Cardiac fibroblast (primary cell): ENCODE results near the gene CYB5D1.

Experiments used
- DNase-seq, 2 donors: peaks; one replicate each; pipeline versions ENCODE4 v3.0.0 to v3.0.0-alpha.2; 2010; ENCODE audit warnings: low read depth in 2 of 2
- H3K4me3 ChIP-seq, 2 donors: replicated peaks in 1 of 2; 1 replicate in 1 of 2; 2 replicates in 1 of 2; pipeline ENCODE4 v1.5.1; 2011; ENCODE audit warnings: low read depth in 2 of 2, low read length in 2 of 2, mild to moderate bottlenecking in 2 of 2, moderate library complexity in 1 of 2
- TF ChIP-seq, protein P1 (sequence below): IDR thresholded peaks from one replicate; pipeline ENCODE4 v1.5.1; 2011; ENCODE audit warnings: low read depth, mild to moderate bottlenecking, low read length, inconsistent platforms

CYB5D1 gene

GRCh38 chr17:7833795-7834541, 23.8 kb upstream of the CYB5D1 start, which contains the start of gene KDM6B:
TSS of gene KDM6B (plus strand) at chr17:7834217. CDS start at chr17:7845555, 11,338 bp downstream.
- DNase-seq, result peak; percentile 92 to 95
- TF ChIP-seq, protein P1, sequence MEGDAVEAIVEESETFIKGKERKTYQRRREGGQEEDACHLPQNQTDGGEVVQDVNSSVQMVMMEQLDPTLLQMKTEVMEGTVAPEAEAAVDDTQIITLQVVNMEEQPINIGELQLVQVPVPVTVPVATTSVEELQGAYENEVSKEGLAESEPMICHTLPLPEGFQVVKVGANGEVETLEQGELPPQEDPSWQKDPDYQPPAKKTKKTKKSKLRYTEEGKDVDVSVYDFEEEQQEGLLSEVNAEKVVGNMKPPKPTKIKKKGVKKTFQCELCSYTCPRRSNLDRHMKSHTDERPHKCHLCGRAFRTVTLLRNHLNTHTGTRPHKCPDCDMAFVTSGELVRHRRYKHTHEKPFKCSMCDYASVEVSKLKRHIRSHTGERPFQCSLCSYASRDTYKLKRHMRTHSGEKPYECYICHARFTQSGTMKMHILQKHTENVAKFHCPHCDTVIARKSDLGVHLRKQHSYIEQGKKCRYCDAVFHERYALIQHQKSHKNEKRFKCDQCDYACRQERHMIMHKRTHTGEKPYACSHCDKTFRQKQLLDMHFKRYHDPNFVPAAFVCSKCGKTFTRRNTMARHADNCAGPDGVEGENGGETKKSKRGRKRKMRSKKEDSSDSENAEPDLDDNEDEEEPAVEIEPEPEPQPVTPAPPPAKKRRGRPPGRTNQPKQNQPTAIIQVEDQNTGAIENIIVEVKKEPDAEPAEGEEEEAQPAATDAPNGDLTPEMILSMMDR, result no peak
- peak within 1 kb of the TSS; percentile 74 to 77 for H3K4me3 ChIP-seq

DNA sequence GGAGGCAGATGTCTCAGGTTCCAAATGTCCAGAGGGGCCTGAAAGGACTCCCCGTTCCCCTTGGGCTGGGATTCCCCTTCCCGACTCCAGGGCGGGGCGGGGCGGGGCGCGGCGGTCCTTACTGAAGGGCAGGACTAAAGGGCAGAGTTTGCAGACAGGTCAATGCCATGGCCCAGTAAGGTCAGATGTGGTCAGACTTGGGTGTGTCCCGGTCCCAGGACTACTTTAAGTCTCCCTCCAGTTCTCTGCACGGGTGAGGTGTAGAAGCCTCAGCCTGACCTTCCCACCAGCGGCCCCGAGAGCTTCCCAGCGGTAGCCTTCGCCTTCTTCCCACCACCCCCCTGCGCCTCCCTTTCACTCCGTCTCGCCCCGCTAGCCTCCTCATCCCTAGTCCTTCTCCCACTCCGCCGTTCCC, 23.3 kb upstream of the CYB5D1 start:
- H3K4me3 ChIP-seq, result peak overlapping the region; percentile 74 to 77
- TF ChIP-seq, protein P1, result no peak
- peak in 1 of 2 donors; percentile 39 for DNase-seq

- DNase-seq, result peak; percentile 98 to 100
- TF ChIP-seq, protein P1, result peak; percentile 93
- peak overlapping the region; percentile 77 to 90 for H3K4me3 ChIP-seq
Measured at GRCh38 chr17:7834957-7835813, 22.6 kb upstream of the CYB5D1 start.

DNA sequence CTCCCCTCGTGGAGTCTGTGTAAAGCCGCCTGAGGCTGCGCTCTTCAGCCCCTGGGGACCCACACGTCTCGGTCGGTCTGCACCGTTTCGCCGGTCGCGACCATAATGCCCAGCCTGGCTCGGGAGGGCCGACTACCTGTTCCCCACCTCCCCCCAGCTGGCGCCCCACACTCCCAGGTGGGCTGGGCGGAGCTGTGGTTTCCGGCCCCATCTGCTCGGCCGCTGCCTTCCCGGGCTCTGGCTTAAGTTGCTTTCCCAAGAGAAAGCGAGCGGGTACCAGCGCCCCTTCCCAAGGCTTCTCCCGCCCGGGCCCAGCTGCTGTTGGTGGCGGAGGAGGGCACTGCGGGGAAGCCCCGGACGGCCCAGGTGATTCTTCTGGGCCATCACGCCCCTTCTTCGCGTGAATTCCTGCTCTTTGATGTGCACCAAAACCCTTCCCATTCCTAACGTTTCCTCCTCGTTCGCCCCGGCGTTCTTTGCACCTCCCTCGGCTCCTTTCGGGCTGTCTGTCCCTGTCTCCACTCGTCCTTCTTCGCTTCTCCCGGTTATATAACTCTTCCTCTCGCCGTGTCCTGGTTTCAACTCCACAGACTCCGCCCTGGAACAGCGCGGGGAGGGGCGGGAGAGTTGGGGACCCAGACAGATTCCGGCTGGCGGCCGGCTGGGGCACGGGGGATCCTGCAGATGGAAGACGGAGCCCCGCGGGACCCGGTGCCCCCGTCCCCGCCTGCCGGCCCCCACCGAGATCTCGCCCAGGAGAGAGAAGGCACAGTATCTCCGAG, 21.8 kb upstream of the CYB5D1 start:
- DNase-seq, result peak in 1 of 2 donors; percentile 59
- TF ChIP-seq, protein P1, result no peak
- H3K4me3 ChIP-seq, result peak overlapping the region; percentile 77 to 90

DNA sequence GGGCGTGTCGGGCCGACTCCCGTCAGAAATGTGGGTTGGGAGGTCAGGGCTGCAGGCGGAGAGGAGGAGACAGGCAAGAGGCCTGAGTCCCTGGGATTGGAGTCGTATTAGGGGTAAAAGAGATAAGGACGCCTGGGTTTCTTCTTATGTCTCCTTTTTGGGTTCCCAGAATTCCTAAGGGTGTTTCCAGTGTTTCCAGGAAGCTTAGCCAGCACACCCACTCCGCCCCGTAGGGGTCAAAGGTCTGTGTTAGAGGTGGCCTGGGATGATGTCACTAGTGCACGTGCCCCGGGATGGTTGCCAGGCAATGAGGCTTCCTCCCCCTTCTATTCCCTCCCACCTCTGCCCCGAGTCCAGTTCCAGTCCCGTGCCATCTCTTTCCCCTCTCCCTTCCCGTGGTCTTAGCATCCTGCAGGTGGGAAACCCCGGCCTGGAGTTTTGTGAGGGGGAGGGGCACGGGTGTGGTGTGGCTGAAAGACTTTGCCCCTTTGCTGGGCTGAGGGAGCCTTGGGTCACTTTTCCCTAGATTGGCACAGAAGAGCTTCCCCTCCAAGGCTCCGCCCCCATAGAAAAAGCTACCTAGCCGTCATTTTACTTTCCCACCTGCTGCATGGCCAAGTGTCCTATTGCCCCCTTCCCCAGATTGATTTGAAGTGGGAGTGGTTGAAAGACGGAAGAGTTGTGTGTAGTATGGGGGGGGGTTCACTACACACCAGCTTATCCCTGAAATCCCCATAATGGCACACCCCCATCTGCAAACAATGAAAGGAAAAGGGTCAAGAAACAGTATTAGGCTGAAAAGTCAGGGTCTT, 21.0 kb upstream of the CYB5D1 start:
- H3K4me3 ChIP-seq, result peak overlapping the region; percentile 77 to 90
- peak; percentile 95 to 100 for DNase-seq
- TF ChIP-seq, protein P1, result no peak
